Endothelial cell of umbilical vein (primary cell): ENCODE measurements around the gene ELOVL5.

ENCODE experiments used
- CTCF ChIP-seq, 2 donors: IDR thresholded peaks; 1 replicate in 1 of 2; 2 replicates in 1 of 2; pipeline ENCODE4 v1.5.1; 2011; ENCODE audit warnings: low read length in 2 of 2, mild to moderate bottlenecking in 2 of 2, moderate library complexity in 2 of 2, control low read depth in 1 of 2, inconsistent platforms in 1 of 2, low read depth in 1 of 2; ENCODE audit not compliant: insufficient read depth in 1 of 2; ENCODE audit errors: extremely low read depth in 1 of 2
- EZH2 ChIP-seq: IDR thresholded peaks from 2 replicates; pipeline ENCODE4 v1.6.1; 2012; ENCODE audit warnings: borderline replicate concordance, low read depth, mild to moderate bottlenecking, moderate library complexity, low read length, inconsistent platforms; ENCODE audit not compliant: severe bottlenecking
- FOS ChIP-seq: IDR thresholded peaks from 2 replicates; pipeline ENCODE4 v1.6.1; 2011; ENCODE audit warnings: mild to moderate bottlenecking, low read length, moderate library complexity, borderline replicate concordance; ENCODE audit not compliant: insufficient read depth
- GATA2 ChIP-seq: IDR thresholded peaks from 2 replicates; pipeline ENCODE4 v1.7.0; 2011; ENCODE audit warnings: low read depth, mild to moderate bottlenecking, moderate library complexity, mixed read lengths, low read length; ENCODE audit not compliant: insufficient read length, insufficient read depth
- JUN ChIP-seq: IDR thresholded peaks from 2 replicates; pipeline ENCODE4 v1.6.1; 2011; ENCODE audit warnings: borderline replicate concordance, low read depth; ENCODE audit not compliant: insufficient read length, insufficient read depth
- MAX ChIP-seq: IDR thresholded peaks from 2 replicates; pipeline ENCODE4 v1.6.1; 2011; ENCODE audit not compliant: insufficient read depth, insufficient read length
- MYC ChIP-seq: IDR thresholded peaks from one replicate; pipeline ENCODE4 v1.6.1; 2011; ENCODE audit warnings: mild to moderate bottlenecking, low read depth, low read length
- POLR2A ChIP-seq: IDR thresholded peaks from 2 replicates; pipeline ENCODE4 v1.6.1; 2012; ENCODE audit warnings: low read depth, mild to moderate bottlenecking, control low read depth, low read length
- POLR2AphosphoS5 ChIP-seq: IDR thresholded peaks from 2 replicates; pipeline ENCODE4 v1.6.1; 2012; ENCODE audit warnings: low read depth, mild to moderate bottlenecking, control low read depth, low read length, moderate library complexity; ENCODE audit not compliant: insufficient read depth

GRCh38 chr6:53220605-53221004, 128.1 kb downstream of the ELOVL5 start:
- TF ChIP-seq EZH2 (no peak), CTCF (IDR thresholded peaks at IDR 0.05; ENCODE audit: extremely low read depth in 1 of 2, insufficient read depth in 1 of 2, low read depth in 1 of 2, low read length in 2 of 2) (no peak), MAX (no peak), POLR2A (no peak), POLR2AphosphoS5 (no peak), GATA2 (no peak), JUN (no peak), MYC (no peak), FOS (no peak)
